HG02678 (cell line): ENCODE measurements around the gene H1-8.

Experiments used
- ATAC-seq: cut with Tn5 transposase; IDR thresholded peaks from one replicate; pipeline ENCODE4 v1.9.1; 2021; ENCODE audit warnings: mild to moderate bottlenecking, moderate library complexity; ENCODE audit not compliant: unreplicated experiment

The H1-8 gene

DNA sequence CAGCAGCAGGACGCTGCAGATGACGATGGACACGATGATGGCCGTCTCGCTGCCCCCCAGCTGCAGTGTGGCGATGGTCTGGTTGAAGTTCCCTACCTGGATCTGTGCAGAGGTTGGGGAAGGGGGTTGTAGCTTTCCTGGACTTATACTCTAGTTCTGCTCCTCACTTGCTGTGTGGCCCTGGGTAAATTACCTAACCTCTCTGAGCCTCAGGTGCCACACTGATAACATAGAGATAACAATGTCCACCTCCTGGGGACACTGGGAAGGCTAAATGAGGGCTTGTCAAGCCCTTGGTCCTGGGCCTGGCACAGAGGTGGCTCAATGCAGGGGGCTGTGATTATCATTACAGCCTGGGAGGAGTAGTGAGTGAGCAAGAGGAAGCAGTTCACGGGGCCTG, 26.9 kb downstream of the H1-8 start:
- ATAC-seq = no peak

DNA sequence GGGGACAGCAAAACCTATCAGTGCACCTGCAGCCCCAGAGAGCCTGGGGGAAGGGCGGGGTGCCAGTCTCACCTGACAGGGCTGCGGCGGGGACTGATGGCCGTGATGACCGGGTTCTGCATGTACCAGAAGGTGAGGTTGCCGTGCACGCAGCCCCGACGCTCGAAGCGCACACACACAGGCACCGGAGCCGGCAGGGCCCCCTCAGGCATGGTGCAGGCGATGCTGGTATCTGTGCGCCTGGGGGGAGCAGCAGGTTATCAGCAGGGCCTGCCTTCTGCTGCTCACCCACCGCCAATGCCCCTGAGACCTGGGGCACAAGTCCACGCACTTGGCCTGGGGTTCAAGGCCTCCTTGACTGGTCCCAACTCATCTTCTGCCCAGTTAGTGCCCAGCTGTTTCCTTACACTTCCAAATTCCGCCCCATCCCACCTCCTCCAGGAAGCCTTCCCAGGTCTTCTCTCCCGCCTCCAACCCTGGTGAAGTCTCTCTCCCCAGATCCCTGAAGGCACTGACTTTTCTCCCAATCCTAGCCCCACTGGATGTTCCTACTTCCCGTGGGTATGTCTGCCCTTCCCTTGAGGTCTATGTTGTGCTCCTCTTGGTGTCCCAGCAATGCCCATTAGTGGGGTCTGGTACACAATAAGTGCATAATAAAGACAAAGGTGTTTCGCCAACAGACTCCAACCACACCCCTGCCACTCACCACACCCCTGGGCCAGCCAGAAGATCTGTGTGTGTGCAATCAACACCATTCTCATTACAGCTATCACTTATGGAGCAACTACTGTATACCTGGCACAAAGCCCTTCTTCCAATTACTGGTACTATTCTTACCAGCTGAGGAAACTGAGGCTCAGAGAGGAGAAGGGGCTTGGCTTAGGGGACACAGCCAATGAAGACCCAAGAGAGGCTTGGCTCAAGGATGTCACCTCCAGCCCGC, 28.9 kb downstream of the H1-8 start:
- no peak for ATAC-seq

DNA sequence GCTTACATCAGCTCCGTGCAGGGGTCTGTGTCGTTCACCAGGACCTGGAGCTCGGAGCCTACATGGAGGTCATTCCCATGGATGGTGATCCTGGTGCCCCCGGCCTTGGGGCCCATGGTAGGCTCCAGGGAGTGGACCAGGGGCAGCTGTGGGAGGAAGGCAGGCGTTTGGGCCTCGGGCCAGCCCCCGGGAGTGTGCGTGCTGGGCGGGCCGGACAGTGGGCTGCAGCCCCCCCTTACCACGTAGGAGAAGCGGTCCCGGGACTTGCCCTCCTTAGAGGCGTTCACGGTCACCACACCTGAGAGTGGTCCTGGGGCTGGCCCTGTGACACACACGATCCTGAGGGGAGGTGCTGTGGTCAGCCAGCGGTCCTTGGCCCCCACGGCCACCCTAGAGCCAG, 29.6 kb downstream of the H1-8 start:
- no peak for ATAC-seq

DNA sequence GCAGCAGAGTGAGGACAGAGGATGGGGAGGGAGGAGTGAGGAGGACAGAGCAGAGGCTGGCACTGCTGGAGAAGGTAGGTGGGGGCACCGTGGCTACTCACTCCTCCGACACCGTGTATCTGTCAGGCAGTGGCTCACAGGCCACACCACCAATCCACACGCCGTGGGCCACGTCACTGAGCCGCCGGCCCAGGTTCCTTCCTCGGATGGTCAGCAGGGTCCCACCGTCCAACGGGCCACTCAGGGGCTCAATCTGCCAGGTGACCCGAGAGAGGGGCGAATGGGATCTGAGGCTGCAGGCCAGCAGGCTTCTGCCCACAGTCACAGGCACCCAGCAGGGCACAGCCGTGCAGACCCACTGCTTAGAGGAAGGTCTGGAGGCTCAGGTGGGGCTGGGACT, 30.5 kb downstream of the H1-8 start:
- no peak for ATAC-seq

DNA sequence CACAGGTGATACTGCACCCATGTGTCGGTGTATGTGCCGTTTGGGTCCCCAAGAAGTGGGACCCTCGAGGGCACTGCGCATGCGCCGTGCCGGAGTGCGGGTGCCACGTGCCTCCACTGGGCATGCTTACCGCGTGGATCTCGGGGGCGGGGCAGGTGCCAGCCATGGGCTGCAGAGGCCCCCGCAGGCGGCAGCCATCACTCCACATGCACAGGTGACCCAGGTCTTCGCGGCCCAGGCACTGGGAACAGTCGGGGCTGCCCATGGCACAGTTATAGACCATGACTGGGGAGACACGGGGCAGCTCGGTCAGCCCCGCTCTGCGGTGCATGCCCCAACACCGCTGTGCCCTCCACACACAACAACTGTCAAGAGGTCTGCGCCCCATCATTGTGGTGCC, 31.2 kb downstream of the H1-8 start:
- no peak for ATAC-seq

DNA sequence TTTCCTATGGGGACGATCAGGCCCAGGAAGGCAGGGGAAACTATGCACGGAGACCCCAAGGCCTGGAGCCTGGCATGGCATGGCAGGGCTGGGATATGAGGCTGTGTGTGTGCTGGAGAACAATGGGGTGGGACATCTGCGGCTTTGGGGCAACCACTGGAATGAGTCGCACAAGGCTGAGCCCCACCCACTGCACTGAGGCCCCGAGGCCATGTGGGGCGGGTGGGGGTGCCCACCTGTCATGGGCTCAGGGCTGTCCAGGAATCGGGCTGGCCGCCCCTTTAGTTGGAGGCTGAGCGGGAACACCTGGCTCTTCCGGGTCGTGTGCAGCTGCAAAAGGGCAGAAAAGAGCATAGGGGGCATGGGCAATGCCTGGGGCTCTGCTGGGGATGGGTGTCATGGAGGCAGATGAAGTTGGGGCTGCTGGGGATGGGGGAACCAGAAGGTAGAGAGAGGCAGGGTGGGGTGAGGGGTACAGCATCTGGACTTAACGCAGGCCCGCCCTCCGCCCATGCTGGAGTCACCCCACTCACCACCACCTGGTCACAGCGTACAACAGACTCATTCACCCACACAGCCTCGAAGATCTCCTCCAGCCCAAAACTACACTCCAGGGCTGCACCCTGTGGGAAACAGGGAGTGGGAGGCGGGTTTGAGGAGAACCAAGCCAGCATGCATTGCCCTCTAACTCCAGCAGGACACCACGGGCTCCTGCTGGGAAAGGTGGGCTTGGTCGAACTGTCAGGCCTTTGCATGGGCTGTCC, 32.4 kb downstream of the H1-8 start:
- ATAC-seq = no peak

DNA sequence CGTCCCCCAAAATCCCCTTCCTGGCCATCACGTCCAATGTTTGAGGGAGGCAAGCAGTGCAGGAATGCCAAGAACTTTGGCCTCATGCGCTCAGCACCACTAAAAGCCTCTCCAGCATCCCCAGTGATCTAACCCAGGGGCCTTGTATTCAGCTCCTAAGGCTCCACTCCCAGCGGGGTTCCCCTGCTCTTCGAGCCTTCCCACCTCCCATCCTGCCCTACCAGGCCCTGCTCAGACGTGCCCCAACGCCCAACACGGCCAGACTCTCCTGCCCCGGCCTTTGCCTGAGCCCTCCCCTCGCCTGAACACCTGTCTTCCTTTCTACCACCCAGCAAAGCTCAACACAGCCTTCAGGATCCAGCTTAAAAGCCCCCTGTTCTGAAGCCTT, 33.0 kb downstream of the H1-8 start:
- no peak for ATAC-seq

DNA sequence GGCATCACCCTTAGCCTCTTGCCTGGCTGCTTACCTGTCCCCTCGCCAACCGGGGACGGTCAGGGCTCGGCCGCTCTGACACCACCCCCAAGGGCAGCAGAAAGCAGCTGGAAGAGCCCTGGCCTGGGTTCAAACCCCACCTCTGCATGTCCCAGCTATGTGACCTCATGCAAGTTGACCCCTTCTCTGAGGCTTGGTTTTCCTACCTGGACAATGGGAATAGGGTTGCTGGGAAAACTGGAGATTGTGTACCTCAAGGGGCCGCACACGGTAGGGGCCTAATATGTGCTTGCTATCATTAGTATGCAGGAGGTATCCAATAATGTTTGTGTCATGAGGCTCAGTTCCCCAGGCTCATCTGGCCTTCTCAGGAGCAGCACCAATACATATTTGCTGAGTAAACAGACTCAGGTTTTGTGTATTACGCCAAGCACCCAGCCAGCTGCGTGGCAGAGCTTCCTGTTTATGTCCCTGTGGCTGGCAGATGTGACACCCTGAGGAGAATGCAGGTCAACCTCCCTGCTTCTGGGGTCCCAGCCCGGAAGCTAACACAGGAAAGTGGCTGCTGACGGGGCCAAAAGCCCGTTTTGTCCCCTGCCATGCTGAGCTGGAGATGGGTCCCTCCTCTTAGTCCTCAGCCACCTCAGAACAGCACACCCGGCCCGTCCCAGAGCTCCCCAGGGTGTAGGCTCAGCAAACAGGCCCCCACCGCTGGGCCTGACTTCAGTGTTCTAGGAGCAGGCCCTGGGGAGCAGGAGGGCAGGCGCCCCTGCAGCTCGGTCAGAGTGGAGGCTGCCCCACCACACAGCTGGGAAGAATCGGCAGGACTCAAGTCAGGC, 33.8 kb downstream of the H1-8 start:
- peak; percentile 62 for ATAC-seq

DNA sequence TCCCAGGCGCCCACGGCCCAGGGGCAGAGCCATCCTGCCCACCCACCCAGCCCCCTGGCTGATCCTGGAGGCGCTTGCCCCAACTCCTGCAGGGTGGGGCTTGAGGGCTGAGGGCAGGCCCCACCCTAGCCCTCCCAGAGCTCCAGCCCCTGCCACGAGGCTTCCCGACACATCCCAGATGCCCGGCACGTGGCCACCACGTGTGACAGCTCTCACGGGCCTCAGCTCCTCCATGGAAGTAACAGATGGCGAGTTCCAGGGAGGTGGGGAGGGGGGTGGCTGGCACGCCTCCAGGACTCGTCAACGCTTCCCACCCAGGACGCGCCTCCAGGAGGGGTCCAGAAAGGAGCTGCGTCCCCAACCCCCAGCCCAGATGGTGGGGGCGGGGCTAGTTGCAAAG, 34.4 kb downstream of the H1-8 start:
- no peak for ATAC-seq

DNA sequence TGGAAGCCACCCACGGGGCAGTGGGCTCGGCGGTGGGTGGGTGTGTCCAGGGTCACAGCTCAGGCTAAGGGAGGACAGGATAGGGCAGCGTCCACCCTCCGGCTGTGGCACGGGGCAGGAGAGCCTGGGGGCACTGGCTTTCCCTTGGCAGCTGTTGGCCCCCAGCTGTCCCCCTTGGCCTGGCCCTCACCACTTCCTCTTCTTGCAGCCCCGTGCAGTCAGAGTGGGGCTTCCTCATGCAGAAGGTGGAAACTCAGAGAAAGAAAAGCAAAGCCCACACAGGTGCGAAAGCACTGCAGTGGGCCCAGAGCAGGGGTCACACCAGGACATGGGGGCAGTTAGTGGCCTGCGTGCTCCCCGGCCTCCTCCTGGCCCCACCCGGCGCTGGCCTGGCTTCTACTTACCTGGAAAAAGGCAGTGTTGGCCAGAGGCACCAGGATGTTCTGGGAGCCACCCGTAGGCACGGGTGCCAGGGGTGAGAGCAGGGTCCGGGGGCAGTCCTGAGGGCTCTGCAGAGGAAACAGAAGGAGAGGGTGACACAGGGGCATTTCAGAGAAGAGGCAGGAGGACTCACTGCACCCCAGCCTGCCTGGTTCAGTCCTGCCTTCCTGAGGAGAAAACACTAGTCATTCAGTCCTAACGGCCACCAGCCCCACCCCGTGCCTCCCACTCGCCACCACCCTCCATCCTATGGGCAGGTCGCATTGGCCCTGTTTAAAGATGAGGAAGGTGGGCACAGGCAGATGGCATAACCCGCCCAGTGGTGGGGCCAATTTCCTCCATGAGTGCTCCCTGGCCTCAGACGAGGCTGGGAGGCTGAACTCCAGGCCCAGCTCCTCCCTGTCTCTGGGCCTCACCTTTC, 35.2 kb downstream of the H1-8 start:
- ATAC-seq = peak; percentile 61

DNA sequence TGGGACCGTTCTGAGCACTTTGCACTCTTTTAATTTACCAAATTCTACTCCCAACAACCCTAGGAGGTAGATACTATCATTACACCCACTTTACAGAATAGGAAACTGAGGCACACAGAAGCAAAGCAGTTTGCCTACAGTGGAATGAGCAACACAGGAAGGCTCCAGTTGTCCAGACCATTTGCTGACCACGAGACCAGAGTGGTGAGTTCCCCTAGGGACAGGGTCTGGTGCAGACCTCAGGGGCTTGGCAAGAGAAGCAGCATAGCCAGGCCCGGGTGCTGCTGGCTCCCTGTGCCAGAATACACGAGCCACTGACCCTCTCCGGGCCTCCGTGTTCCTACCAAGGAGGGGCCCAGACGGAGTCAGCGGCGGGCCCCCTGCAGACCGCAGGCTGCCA, 37.0 kb downstream of the H1-8 start:
- ATAC-seq = no peak

DNA sequence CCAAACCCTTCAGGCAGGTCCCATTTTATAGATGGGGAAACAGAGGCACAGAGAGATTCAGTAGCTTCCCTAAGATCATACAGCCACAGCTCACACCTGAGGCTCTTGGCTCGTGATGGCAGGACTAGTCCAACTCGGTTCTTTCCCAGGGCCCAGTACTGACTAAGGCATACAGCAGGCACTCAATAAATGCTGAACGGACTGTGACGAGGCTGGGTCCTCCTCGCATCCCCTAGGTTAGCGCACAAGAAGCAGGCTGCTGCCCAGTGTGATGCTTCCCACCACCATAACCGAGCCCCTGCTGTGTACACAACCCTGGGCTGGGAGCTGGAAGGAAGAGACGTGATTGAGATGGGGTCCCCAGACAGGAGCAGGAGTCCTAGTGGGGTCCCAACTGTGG, 38.6 kb downstream of the H1-8 start:
- ATAC-seq = no peak

DNA sequence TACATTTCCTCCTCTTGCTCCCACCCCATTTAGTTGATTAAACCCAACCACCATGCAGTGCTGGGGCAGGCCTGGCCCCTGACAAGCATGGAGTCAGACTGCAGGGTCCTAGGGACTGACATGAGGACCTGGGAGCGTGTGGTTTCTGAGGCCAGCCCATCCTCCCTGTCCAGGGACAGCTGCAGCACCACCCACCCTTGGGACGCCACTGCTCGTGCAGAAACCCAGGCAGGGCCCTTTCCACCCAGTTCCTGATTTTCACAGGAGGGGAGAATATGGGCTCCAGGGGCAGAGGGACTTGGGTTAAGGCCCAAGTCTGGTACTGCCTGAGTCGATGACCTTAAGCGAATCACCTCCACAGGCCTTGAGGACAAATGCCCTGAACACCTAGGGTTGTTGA, 39.8 kb downstream of the H1-8 start:
- ATAC-seq = no peak

DNA sequence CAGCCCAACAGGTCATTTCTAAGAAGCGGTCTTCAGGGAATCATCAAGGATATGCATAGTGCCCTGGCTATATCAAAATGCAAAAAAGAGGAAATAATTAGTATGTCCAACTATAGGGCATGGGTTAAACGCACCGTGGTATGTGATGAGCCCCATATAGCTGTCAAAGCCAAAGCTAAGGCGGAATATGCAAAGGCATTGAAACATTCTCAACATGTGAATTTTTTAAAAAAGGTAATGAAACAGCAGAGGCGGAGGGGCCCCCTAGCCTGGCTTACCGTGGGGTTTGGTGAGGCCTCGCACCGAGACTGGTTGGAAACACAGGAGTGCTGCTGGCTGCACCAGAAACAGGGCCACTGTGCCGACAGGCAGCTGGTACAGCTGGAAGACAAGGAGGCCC, 40.3 kb downstream of the H1-8 start:
- no peak for ATAC-seq

DNA sequence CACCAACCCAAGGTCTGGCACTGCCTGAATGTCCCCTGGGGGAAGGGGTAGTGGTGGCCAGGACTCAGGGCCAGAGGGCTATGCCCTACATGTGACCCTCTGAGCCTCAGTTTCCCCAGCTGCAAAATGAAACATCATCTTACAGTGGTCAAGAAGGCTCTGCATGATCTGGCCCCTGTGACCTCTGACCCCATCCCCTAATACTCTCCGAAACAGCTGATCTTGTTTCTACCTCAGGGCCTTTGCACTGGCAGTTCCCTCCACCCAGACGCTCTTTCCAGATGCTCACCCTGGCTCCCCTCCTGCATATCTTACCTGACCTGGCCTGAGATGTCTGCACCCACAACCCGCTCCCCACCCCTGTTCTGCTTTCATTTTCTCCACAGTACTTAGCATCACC, 41.7 kb downstream of the H1-8 start:
- no peak for ATAC-seq

DNA sequence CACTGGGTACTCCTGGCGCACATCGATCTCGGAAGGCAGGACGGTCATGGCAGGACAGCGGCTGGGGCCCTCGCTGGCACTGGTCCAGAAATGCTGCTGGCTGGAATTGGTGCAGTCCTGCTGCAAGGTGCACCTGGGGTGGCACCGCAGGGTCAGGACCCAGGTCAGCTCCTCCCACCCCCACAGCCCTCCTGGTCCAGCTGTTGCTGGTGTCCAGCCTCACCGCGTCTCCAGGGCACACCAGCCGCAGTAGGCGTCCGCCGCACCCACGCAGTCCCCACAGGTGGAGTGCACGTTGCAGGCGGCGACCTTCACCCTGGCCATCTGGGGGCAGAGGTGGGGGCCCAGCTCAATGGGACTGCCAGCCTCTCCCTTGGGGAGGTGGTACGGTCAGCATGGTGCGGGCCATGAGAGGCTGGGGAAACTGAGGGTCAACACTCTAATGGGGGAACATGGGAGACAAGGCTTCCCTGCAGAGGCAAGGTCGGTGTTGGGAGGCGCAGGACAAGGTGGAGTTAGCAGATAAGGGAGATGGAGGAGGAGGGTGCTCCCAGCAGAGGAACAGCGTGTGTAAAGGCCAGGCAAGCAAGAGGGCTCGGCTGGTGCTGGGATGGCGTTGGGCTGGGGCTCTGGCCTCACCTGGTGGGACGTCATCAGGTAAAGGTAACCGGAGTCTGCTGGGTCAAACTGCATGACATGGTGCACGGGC, 43.1 kb downstream of the H1-8 start:
- ATAC-seq = no peak

DNA sequence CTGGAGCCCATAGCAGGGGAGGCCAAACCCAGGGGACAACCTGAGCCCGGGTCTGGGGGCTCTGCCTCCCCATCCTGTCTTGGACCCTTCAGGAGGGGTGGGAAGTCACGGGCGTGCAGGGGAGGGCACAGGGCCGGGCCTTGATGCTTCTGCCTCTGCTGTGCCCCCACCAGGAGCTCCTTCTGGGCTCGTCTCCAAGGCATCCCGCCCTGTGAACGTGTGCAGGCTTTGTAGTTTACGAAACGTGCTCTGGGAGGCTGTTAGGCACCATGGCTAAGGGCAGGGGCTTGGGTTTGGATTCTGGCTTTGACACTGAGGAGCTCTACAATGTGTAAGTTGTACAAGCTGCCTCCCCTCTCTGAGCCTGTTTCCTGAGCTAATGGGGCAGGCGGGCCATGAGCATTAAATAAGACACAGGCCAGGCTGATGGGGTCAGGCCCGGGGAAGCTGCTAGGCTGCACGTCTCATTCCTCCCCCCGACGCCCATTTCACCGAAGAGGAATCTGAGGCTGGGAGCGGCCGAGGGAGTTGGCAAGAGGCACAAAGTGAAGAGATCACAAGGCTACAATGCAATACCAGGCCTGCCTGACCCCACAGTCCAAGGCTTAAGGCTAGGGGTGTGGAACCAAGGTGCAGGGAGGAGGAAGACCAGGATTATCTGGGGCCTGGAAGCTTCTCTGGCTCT, 43.9 kb downstream of the H1-8 start:
- ATAC-seq = no peak

DNA sequence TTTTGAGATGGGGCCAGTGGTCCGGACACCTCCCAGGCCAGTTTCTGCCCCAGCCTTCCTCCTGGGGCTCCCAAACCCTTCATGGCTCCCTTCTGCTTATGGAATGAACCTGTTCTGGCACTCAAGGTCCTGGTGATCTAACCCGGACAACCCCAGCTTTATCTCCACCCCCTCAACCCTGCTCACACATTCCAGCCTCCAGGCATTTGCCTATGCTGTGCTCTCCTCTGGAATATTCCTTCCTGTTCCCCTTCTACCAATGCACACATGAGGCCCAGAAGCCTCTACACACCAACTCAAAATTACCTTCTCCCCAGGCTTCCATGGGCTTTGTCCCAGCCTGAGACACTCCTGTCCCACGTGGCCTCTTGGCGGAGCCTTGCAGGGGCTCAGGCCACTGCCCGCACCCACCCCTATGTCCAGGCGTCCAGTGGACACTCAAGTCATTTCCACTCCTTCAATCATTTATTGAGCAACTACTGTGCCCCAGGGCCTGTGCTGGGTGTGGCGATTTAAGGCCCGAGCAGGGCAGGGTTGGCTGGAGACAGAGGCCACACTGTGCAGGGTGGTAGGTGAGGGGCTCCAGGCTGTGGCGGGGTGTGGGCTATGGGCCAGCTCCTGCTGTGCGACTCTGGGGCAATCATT, 44.7 kb downstream of the H1-8 start:
- ATAC-seq = no peak

DNA sequence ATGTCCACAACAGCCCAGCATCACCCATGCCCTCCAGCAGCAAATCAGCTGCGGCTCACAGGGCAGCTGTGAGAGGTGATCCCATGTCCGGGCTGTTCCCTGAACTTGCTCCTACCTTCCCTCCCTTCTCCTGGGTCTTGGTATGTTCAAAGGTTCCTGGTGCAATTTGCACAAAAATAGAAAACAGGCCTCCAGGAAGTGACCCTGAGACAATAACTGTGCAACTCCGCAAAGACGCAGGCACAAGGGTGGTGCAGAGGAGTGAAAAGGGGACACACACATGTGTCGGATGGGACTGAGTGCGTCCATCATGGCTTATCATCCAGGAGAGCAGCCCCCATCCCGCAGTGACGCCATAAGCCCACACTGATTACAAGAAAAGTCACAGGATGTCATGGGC, 47.2 kb downstream of the H1-8 start:
- ATAC-seq = no peak
